H9 (cell line): ENCODE measurements around the gene SERPINA3. TPM values are rescaled to one million over a fixed set of nuclear protein-coding genes. Genes with fewer than 3 reads are reported as not detected.

Experiments used
- DNase-seq: peaks from one replicate; pipeline ENCODE4 v3.0.0-alpha.2; 2017
- H2AFZ ChIP-seq: one replicate; pipeline ENCODE4 v1.6.1; 2013; ENCODE audit warnings: mild to moderate bottlenecking, low read length, control low read depth, moderate library complexity
- H2AK5ac ChIP-seq: 2 replicates; pipeline ENCODE4 v1.6.1; 2013; ENCODE audit warnings: low read length, control low read depth, mixed read lengths; ENCODE audit not compliant: insufficient read length
- H2BK120ac ChIP-seq: one replicate; pipeline ENCODE4 v1.6.1; 2013; ENCODE audit warnings: low read depth, mild to moderate bottlenecking, low read length, control low read depth, inconsistent platforms; ENCODE audit not compliant: poor library complexity, severe bottlenecking
- H2BK12ac ChIP-seq: 2 replicates; pipeline ENCODE4 v1.6.1; 2013; ENCODE audit warnings: low read length, control low read depth, mixed read lengths, low read depth; ENCODE audit not compliant: insufficient read length
- H2BK15ac ChIP-seq: 2 replicates; pipeline ENCODE4 v1.6.1; 2013; ENCODE audit warnings: low read depth, low read length, control low read depth
- H2BK20ac ChIP-seq: one replicate; pipeline ENCODE4 v1.6.1; 2013; ENCODE audit warnings: low read depth, mild to moderate bottlenecking, low read length, control low read depth, inconsistent platforms; ENCODE audit not compliant: poor library complexity, severe bottlenecking
- H2BK5ac ChIP-seq: 2 replicates; pipeline ENCODE4 v1.6.1; 2013; ENCODE audit warnings: low read length, control low read depth, mixed read lengths; ENCODE audit not compliant: insufficient read length
- H3K14ac ChIP-seq: 2 replicates; pipeline ENCODE4 v1.6.1; 2013; ENCODE audit warnings: low read length, control low read depth; ENCODE audit not compliant: insufficient read depth
- H3K18ac ChIP-seq: 2 replicates; pipeline ENCODE4 v1.6.1; 2013; ENCODE audit warnings: low read depth, mild to moderate bottlenecking, mixed read lengths, low read length, control low read depth; ENCODE audit not compliant: insufficient read length
- H3K23ac ChIP-seq: 2 replicates; pipeline ENCODE4 v1.6.1; 2013; ENCODE audit warnings: low read length, control low read depth, mixed read lengths, low read depth; ENCODE audit not compliant: insufficient read length
- H3K23me2 ChIP-seq: 2 replicates; pipeline ENCODE4 v1.6.1; 2013; ENCODE audit warnings: low read depth, mild to moderate bottlenecking, mixed read lengths, low read length, control low read depth; ENCODE audit not compliant: insufficient read length, poor library complexity, severe bottlenecking
- H3K27ac ChIP-seq: 2 replicates; pipeline ENCODE4 v1.5.1; 2013; ENCODE audit warnings: low read length, control low read depth, mixed read lengths, low read depth; ENCODE audit not compliant: insufficient read length
- H3K27me3 ChIP-seq: 2 replicates; pipeline ENCODE4 v1.6.1; 2013; ENCODE audit warnings: low read length, control low read depth, inconsistent platforms; ENCODE audit not compliant: insufficient read depth
- H3K4ac ChIP-seq: 2 replicates; pipeline ENCODE4 v1.6.1; 2013; ENCODE audit warnings: low read depth, mild to moderate bottlenecking, control low read depth, inconsistent platforms, low read length, moderate library complexity
- H3K4me1 ChIP-seq: 2 replicates; pipeline ENCODE4 v1.6.1; 2013; ENCODE audit warnings: low read length, control low read depth, inconsistent platforms; ENCODE audit not compliant: insufficient read depth
- H3K4me2 ChIP-seq: 2 replicates; pipeline ENCODE4 v1.6.1; 2013; ENCODE audit warnings: low read length, control low read depth, mixed read lengths; ENCODE audit not compliant: insufficient read length, insufficient read depth
- H3K56ac ChIP-seq: 2 replicates; pipeline ENCODE4 v1.6.1; 2013; ENCODE audit warnings: low read depth, mild to moderate bottlenecking, mixed read lengths, low read length, control low read depth; ENCODE audit not compliant: insufficient read length
- H3K79me1 ChIP-seq: 2 replicates; pipeline ENCODE4 v1.6.1; 2013; ENCODE audit warnings: low read depth, mild to moderate bottlenecking, moderate library complexity, low read length, control low read depth, inconsistent platforms; ENCODE audit not compliant: insufficient read depth, poor library complexity, severe bottlenecking
- H3K79me2 ChIP-seq: 2 replicates; pipeline ENCODE4 v1.6.1; 2013; ENCODE audit warnings: low read length, control low read depth, inconsistent platforms; ENCODE audit not compliant: insufficient read depth
- H3K9ac ChIP-seq: 2 replicates; pipeline ENCODE4 v1.6.1; 2013; ENCODE audit warnings: low read length, control low read depth, mixed read lengths; ENCODE audit not compliant: insufficient read length; ENCODE audit errors: extremely low read depth
- H3K9me3 ChIP-seq: one replicate; pipeline ENCODE4 v1.6.1; 2013; ENCODE audit warnings: low read depth, low read length, inconsistent platforms; ENCODE audit not compliant: control insufficient read depth
- H3T11ph ChIP-seq: one replicate; pipeline ENCODE4 v1.6.1; 2013; ENCODE audit warnings: mild to moderate bottlenecking, low read length, control low read depth, inconsistent platforms
- H4K20me1 ChIP-seq: one replicate; pipeline ENCODE4 v1.6.1; 2013; ENCODE audit not compliant: control insufficient read depth, insufficient read length, insufficient read depth
- H4K5ac ChIP-seq: 2 replicates; pipeline ENCODE4 v1.6.1; 2013; ENCODE audit warnings: low read depth, mild to moderate bottlenecking, mixed read lengths, low read length, control low read depth; ENCODE audit not compliant: insufficient read length
- H4K8ac ChIP-seq: replicated peaks from 2 replicates; pipeline ENCODE4 v1.6.1; 2013; ENCODE audit warnings: low read length, control low read depth, mixed read lengths, low read depth; ENCODE audit not compliant: insufficient read length
- H4K91ac ChIP-seq: 2 replicates; pipeline ENCODE4 v1.6.1; 2013; ENCODE audit warnings: low read depth, mild to moderate bottlenecking, moderate library complexity, mixed read lengths, low read length, control low read depth; ENCODE audit not compliant: insufficient read length
- H3K27ac Mint-ChIP-seq, 3 experiments: 2 replicates in 2 of 3; 3 replicates in 1 of 3; pipeline ENCODE4 v1.8.0; 2020 to 2021; ENCODE audit warnings: mixed read lengths in 3 of 3, mild to moderate bottlenecking in 1 of 3, moderate library complexity in 1 of 3
- H3K27me3 Mint-ChIP-seq: 2 replicates; pipeline ENCODE4 v1.8.0; 2021; ENCODE audit warnings: low read depth, mild to moderate bottlenecking, moderate library complexity, mixed read lengths
- H3K36me3 Mint-ChIP-seq, 3 experiments: 2 replicates in 2 of 3; 3 replicates in 1 of 3; pipeline ENCODE4 v1.8.0; 2020 to 2021; ENCODE audit warnings: low read depth in 3 of 3, mixed read lengths in 3 of 3; ENCODE audit not compliant: insufficient read depth in 1 of 3
- H3K4me1 Mint-ChIP-seq, 2 experiments: 2 replicates each; pipeline ENCODE4 v1.8.0; 2020; ENCODE audit warnings: mixed read lengths in 2 of 2
- H3K4me3 Mint-ChIP-seq, 2 experiments: 2 replicates in 1 of 2; 3 replicates in 1 of 2; pipeline ENCODE4 v1.8.0; 2020 to 2021; ENCODE audit warnings: mild to moderate bottlenecking in 2 of 2, mixed read lengths in 2 of 2, moderate library complexity in 1 of 2
- H3K9me3 Mint-ChIP-seq, 2 experiments: 2 replicates in 1 of 2; 3 replicates in 1 of 2; pipeline ENCODE4 v1.8.0; 2020; ENCODE audit warnings: mild to moderate bottlenecking in 2 of 2, mixed read lengths in 2 of 2, moderate library complexity in 1 of 2
- WGBS: extraction: QIAGEN DNeasy Blood & Tissue Kit; methylation state at CpG from one replicate; pipeline ENCODE4 v1.1.7; 2013; ENCODE audit warnings: missing lambda C conversion rate, low lambda C conversion rate, mixed read lengths; ENCODE audit not compliant: insufficient read length; ENCODE audit errors: extremely low coverage; 5-methylcytosine and 5-hydroxymethylcytosine counted together
- total RNA-seq: library from RNA; stranded (reverse); gene quantifications from 2 replicates; pipeline ENCODE4 v1.2.1, GENCODE V29; 2021
- TF ChIP-seq, protein P1 (sequence below): fragments of 200-600 bp; sonication (generic); conservative IDR thresholded peaks from 3 replicates; pipeline ENCODE4 v1.8.0; 2021; ENCODE audit warnings: antibody characterized with exemption, mild to moderate bottlenecking

The SERPINA3 gene
- total RNA-seq, 1 experiment from 2014 or later = not detected

GRCh38 chr14:94638339-94638738 lies 26.1 kb downstream of the SERPINA3 start:
- H3K4me1 ChIP-seq = no peaks in the 10 kb centered on the region
- no peak overlapping the region for H3K27ac ChIP-seq
- no peak overlapping the region for H2AFZ ChIP-seq
- H3K27me3 ChIP-seq = no peaks in the 10 kb centered on the region
- no peaks in the 10 kb centered on the region for H3K79me2 ChIP-seq
- peak overlapping the region; percentile 67 for H3K18ac ChIP-seq
- H3K56ac ChIP-seq = no peak overlapping the region
- H2BK5ac ChIP-seq = no peak overlapping the region
- WGBS = no CpG with 5 or more reads among the region's 2 CpGs
- Mint-ChIP-seq H3K9me3 (no peaks in the 10 kb centered on the region; a peak in 1 of 5 replicates), H3K4me3 (no peak overlapping the region), H3K36me3 (no peaks in the 10 kb centered on the region), H3K27me3 (peaks cover 4% of the 10 kb centered on the region; the same call in 1 of the 2 replicates), H3K4me1 (peaks cover 3% of the 10 kb centered on the region in 2 experiments; a peak in 1 of 4 replicates), H3K27ac (peak overlapping the region in 1 of 3 experiments; percentile 23; a peak in 1 of 7 replicates)
- no peak overlapping the region for H4K91ac ChIP-seq
- H3K9ac ChIP-seq = no peak overlapping the region
- H4K20me1 ChIP-seq = no peaks in the 10 kb centered on the region
- H3K14ac ChIP-seq = peak overlapping the region; percentile 49; the same call in 1 of the 2 replicates
- H3K9me3 ChIP-seq = no peaks in the 10 kb centered on the region
- H3K4me2 ChIP-seq = no peak overlapping the region
- H2BK20ac ChIP-seq = no peak overlapping the region
- H4K5ac ChIP-seq = no peak overlapping the region
- H3K23ac ChIP-seq = no peak overlapping the region
- H3K79me1 ChIP-seq = no peaks in the 10 kb centered on the region
- H3T11ph ChIP-seq = no peak overlapping the region
- H4K8ac ChIP-seq = peak overlapping the region; percentile 6
- DNase-seq = no peak
- H2AK5ac ChIP-seq = no peak overlapping the region
- H3K23me2 ChIP-seq = no peaks in the 10 kb centered on the region
- no peak overlapping the region for H2BK15ac ChIP-seq
- TF ChIP-seq, protein P1, sequence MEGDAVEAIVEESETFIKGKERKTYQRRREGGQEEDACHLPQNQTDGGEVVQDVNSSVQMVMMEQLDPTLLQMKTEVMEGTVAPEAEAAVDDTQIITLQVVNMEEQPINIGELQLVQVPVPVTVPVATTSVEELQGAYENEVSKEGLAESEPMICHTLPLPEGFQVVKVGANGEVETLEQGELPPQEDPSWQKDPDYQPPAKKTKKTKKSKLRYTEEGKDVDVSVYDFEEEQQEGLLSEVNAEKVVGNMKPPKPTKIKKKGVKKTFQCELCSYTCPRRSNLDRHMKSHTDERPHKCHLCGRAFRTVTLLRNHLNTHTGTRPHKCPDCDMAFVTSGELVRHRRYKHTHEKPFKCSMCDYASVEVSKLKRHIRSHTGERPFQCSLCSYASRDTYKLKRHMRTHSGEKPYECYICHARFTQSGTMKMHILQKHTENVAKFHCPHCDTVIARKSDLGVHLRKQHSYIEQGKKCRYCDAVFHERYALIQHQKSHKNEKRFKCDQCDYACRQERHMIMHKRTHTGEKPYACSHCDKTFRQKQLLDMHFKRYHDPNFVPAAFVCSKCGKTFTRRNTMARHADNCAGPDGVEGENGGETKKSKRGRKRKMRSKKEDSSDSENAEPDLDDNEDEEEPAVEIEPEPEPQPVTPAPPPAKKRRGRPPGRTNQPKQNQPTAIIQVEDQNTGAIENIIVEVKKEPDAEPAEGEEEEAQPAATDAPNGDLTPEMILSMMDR = no peak
- H2BK120ac ChIP-seq = no peak overlapping the region
- no peak overlapping the region for H3K4ac ChIP-seq
- no peak overlapping the region for H2BK12ac ChIP-seq
